GM10248 (cell line): ENCODE results near the gene BABAM2.

Experiments
- CTCF ChIA-PET: fragments of 300-600 bp; sonication (Branson Sonifier 250); formaldehyde crosslinking; extraction: SDS; loops from one replicate; lab custom pipeline; 2021; ENCODE audit warnings: antibody characterized with exemption; lab: Yijun Ruan, JAX
- POLR2A ChIA-PET: fragments of 350-650 bp; sonication (Branson Sonifier 250); formaldehyde crosslinking; extraction: SDS; loops from one replicate; lab custom pipeline; 2020; ENCODE audit warnings: antibody characterized with exemption; lab: Yijun Ruan, JAX
- DNase-seq: peaks from one replicate; pipeline ENCODE4 v3.0.0; 2012; ENCODE audit errors: extremely low spot score
- CTCF ChIP-seq: IDR thresholded peaks from 2 replicates; pipeline ENCODE4 v1.5.1; 2012; ENCODE audit warnings: mild to moderate bottlenecking, low read depth; ENCODE audit errors: extremely low read depth, missing control alignments, control extremely low read depth

The BABAM2 gene

GRCh38 chr2:27929916-27930486, 39.5 kb downstream of the BABAM2 start:
- no peak for DNase-seq
- no peak for TF ChIP-seq CTCF
- ChIA-PET POLR2A (no interaction called here), CTCF (no interaction called here)

GRCh38 chr2:27931361-27931950, 40.9 kb downstream of the BABAM2 start:
- TF ChIP-seq CTCF: no peak
- CTCF ChIA-PET: no interaction called here
- POLR2A ChIA-PET: no interaction called here
- no peak for DNase-seq

DNA sequence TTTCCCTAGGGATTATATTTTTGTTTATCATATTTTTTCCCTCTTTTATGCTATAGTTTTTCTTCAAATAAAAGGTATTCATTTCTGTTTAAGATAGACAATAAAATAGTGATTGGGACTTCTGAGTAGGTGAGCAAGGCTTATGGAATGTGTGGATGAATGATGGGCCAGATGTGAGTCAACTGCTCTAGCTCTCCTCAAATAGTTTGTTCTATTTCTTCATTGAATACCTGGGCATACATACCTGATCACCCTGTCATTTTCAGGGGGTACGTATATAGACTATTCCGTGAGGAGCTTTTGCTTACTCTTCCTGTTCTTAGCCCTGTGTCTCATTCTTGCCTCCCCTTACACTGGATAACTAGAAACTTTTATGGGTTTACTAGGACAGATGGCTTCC, 41.9 kb downstream of the BABAM2 start:
- ChIA-PET CTCF (no interaction called here), POLR2A (no interaction called here)
- DNase-seq: no peak
- no peak for TF ChIP-seq CTCF

GRCh38 chr2:27935026-27935425, 44.5 kb downstream of the BABAM2 start:
- TF ChIP-seq CTCF: no peak
- CTCF ChIA-PET: no interaction called here
- no peak for DNase-seq
- POLR2A ChIA-PET: no interaction called here

GRCh38 chr2:27940090-27940671, 49.7 kb downstream of the BABAM2 start:
- TF ChIP-seq CTCF: no peak
- ChIA-PET CTCF (no interaction called here), POLR2A (no interaction called here)
- DNase-seq: no peak

DNA sequence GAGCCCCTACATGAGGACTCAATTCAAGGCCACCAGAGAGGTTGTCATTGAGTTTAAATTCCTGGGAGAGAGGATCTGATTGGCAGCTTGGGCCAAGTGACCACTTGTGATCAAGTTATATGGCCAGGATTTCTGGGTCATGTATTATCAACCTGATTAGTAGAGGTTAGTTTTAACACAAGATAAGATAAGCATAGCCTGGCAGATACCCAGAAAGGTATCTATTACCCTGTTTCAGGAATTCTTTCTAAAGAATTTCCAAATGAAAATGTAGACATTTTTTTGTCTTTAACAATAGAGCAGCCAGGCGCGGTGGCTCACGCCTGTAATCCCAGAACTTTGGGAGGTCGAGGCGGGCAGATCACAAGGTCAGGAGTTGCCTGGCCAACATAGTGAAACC, 50.5 kb downstream of the BABAM2 start:
- ChIA-PET CTCF (no interaction called here), POLR2A (no interaction called here)
- DNase-seq: no peak
- no peak for TF ChIP-seq CTCF
